Thyroid gland (tissue), 4 donors: ENCODE results near the gene LENG9.

ENCODE experiments used
- POLR2A ChIP-seq, 2 donors: fragments of 450-650 bp; IDR thresholded peaks; one replicate each; pipeline ENCODE4 v1.6.1; 2017; ENCODE audit warnings: antibody characterized with exemption in 2 of 2, mild to moderate bottlenecking in 2 of 2, moderate library complexity in 1 of 2
- TF ChIP-seq, protein P1 (sequence below), 6 experiments: fragments of 200-600 bp in 3 of 6; fragments of 450-650 bp in 3 of 6; sonication (generic) in 3 of 6; IDR thresholded peaks; one replicate each; pipeline ENCODE4 v1.5.1; 2016 to 2019; ENCODE audit warnings: antibody characterized with exemption in 6 of 6, mild to moderate bottlenecking in 2 of 6, inconsistent platforms in 1 of 6, moderate library complexity in 1 of 6

DNA sequence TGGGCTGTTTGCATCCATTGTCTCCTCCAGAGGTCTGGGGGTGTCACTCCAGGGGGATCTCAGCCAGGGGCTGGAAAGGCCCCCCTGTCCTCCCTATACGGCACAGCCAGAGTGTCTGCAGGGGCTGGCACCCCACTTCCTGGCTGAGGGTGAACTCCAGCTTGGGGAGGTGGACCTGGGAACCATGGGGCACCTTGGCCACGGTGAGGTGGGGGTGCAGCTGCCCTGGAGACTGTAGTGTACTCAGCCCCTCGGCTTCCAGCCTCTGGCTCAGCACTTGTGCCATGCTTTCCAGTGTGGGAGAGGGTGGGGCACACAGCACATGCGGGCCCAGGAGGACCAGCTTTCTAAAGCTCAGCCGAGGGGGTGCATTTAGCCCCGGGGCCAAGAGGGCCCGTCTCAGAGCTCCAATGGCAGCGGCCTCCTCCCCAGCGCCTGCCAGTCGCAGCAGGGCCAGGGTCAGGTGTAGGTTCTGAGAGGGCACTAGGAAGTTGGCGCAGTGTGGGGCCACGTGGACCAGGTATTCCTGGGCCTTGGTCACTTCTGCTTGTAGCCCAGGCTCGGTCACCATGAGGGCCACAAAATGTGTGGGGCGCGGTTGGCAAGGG, 1.4 kb downstream of the LENG9 start:
- TF ChIP-seq POLR2A (IDR thresholded peaks at IDR 0.05) = no peak
- TF ChIP-seq, protein P1, sequence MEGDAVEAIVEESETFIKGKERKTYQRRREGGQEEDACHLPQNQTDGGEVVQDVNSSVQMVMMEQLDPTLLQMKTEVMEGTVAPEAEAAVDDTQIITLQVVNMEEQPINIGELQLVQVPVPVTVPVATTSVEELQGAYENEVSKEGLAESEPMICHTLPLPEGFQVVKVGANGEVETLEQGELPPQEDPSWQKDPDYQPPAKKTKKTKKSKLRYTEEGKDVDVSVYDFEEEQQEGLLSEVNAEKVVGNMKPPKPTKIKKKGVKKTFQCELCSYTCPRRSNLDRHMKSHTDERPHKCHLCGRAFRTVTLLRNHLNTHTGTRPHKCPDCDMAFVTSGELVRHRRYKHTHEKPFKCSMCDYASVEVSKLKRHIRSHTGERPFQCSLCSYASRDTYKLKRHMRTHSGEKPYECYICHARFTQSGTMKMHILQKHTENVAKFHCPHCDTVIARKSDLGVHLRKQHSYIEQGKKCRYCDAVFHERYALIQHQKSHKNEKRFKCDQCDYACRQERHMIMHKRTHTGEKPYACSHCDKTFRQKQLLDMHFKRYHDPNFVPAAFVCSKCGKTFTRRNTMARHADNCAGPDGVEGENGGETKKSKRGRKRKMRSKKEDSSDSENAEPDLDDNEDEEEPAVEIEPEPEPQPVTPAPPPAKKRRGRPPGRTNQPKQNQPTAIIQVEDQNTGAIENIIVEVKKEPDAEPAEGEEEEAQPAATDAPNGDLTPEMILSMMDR (IDR thresholded peaks at IDR 0.05) = no peak
